Right lobe of liver (tissue), 4 donors: ENCODE data around the gene PSG3.
"Not testable (repeated sequence)": the region's sequence is repeated elsewhere in the genome, so short reads cannot be mapped to it uniquely, and the experiment has no call there.

Experiments
- POLR2A ChIP-seq: fragments of 450-650 bp; IDR thresholded peaks from one replicate; pipeline ENCODE4 v1.6.1; 2017; ENCODE audit warnings: antibody characterized with exemption, mild to moderate bottlenecking
- TF ChIP-seq, protein P1 (sequence below), 4 donors: fragments of 200-600 bp in 3 of 4; fragments of 450-650 bp in 1 of 4; IDR thresholded peaks; one replicate each; pipeline versions ENCODE4 v1.5.1 to v1.8.0; 2016 to 2022; ENCODE audit warnings: antibody characterized with exemption in 4 of 4, mild to moderate bottlenecking in 2 of 4
- donor health status: DM: no; HTN: no; CAD: no.
- donor health status: DM: no; HTN: no; CAD: no.
- donor health status: DM: no; HTN: yes; CAD: no.

DNA sequence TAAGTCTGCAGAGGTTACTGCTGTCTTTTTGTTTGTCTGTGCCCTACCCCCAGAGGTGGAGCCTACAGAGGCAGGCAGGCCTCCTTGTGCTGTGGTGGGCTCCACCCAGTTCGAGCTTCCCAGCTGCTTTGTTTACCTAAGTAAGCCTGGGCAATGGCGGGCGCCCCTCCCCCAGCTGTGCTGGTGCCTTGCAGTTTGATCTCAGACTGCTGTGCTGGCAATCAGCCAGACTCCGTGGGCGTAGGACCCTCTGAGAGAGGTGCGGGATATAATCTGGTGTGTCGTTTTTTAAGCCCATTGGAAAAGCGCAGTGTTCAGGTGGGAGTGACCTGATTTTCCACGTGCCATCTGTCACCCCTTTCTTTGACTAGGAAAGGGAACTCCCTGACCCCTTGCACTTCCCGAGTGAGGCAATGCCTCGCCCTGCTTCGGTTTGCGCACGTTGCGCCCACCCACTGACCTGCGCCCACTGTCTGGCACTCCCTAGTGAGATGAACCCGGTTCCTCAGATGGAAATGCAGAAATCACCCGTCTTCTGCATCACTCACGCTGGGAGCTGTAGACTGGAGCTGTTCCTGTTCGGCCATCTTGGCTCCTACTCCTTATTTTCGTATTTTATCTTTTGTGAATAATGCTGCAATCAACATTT lies 34.4 kb upstream of the PSG3 start:
- not testable (repeated sequence) for TF ChIP-seq POLR2A
- TF ChIP-seq, protein P1, sequence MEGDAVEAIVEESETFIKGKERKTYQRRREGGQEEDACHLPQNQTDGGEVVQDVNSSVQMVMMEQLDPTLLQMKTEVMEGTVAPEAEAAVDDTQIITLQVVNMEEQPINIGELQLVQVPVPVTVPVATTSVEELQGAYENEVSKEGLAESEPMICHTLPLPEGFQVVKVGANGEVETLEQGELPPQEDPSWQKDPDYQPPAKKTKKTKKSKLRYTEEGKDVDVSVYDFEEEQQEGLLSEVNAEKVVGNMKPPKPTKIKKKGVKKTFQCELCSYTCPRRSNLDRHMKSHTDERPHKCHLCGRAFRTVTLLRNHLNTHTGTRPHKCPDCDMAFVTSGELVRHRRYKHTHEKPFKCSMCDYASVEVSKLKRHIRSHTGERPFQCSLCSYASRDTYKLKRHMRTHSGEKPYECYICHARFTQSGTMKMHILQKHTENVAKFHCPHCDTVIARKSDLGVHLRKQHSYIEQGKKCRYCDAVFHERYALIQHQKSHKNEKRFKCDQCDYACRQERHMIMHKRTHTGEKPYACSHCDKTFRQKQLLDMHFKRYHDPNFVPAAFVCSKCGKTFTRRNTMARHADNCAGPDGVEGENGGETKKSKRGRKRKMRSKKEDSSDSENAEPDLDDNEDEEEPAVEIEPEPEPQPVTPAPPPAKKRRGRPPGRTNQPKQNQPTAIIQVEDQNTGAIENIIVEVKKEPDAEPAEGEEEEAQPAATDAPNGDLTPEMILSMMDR (IDR thresholded peaks at IDR 0.05): not testable (repeated sequence)
